ENCODE data around the gene CCDC149. TPM values are rescaled to one million over a fixed set of nuclear protein-coding genes. Genes with fewer than 3 reads are reported as not detected.
A peak's percentile ranks its signal among the peaks of the same experiment; 100 is the strongest.

CCDC149 gene
- total and polyA plus RNA-seq, 2 of the 4 experiments (the other 2 are of a cell fraction): 6.7 to 7.0 TPM

- Histone ChIP-seq H3K36me3 (ENCODE audit: control insufficient read depth, insufficient read depth, low read length) (peaks cover 3% of the 10 kb centered on the region; the same call in 1 of the 2 replicates), H3K23ac (ENCODE audit: low read depth, low read length) (no peak overlapping the region), H3K9me3 (ENCODE audit: control insufficient read depth, insufficient read depth, low read length) (peaks cover 5% of the 10 kb centered on the region), H4K5ac (ENCODE audit: low read depth, low read length) (no peak overlapping the region), H4K91ac (ENCODE audit: insufficient read depth, low read depth, low read length) (peak overlapping the region; percentile 45; the same call in 1 of the 2 replicates), H3K4me2 (ENCODE audit: low read depth, low read length) (no peak overlapping the region), H3K4me3 (ENCODE audit: insufficient read depth, low read depth, low read length) (no peak overlapping the region), H3K9me1 (ENCODE audit: insufficient read depth, low read length) (peaks cover 8% of the 10 kb centered on the region), H2BK20ac (ENCODE audit: low read depth, low read length) (peak overlapping the region; percentile 83; the same call in 1 of the 2 replicates), H3K27ac (ENCODE audit: insufficient read depth, low read length) (no peak overlapping the region), H2AK9ac (replicated peaks; ENCODE audit: low read depth, low read length, poor library complexity) (no peak overlapping the region), H3K27me3 (ENCODE audit: control insufficient read depth, insufficient read depth, low read length) (no peaks in the 10 kb centered on the region), H2BK5ac (ENCODE audit: low read depth, low read length, poor library complexity, severe bottlenecking) (no peak overlapping the region), H3K4ac (ENCODE audit: low read depth, low read length) (peak overlapping the region; percentile 78; the same call in 1 of the 2 replicates), H3K56ac (ENCODE audit: extremely low read depth, insufficient read depth, low read length) (no peak overlapping the region), H3K9ac (ENCODE audit: low read depth, low read length) (no peak overlapping the region), H3K4me1 (ENCODE audit: control insufficient read depth, insufficient read depth, low read length) (peaks cover 10% of the 10 kb centered on the region), H3K79me1 (ENCODE audit: low read depth in 1 of 2, low read length in 2 of 2) (peaks cover 0 to 5% of the 10 kb centered on the region in 2 experiments; a peak in 1 of 4 replicates), H2BK15ac (ENCODE audit: low read depth, low read length) (0 out of 3 replicates have a peak overlapping the region, but pooled peaks have one; percentile 3), H4K20me1 (ENCODE audit: insufficient read depth, low read length) (0 out of 2 replicates have a peak, but pooled peaks cover 3% of the 10 kb centered on the region), H2AK5ac (ENCODE audit: low read depth, low read length) (peak overlapping the region; percentile 37; the same call in 1 of the 2 replicates), H2AFZ (replicated peaks; ENCODE audit: low read length, poor library complexity) (no peak overlapping the region), H2BK120ac (ENCODE audit: low read depth, low read length) (peak overlapping the region; percentile 39; the same call in 1 of the 2 replicates), H3K18ac (ENCODE audit: low read depth, low read length) (no peak overlapping the region), H3K14ac (replicated peaks; ENCODE audit: low read depth, low read length) (peak overlapping the region; percentile 66), H4K8ac (ENCODE audit: low read depth in 2 of 2, low read length in 2 of 2) (no peak overlapping the region)
- no CpG with 5 or more reads among the region's 2 CpGs for WGBS, 2 experiments (ENCODE audit: extremely low coverage in 2 of 2, insufficient read length in 1 of 2)
- BruUV-seq (replicated peaks): no TSS peak
- POLR2A ChIA-PET (ENCODE audit: unreplicated experiment): no interaction called here
- dilution Hi-C loops (cut with HindIII; ENCODE audit: low sequenced_read_pairs, unreplicated experiment) (no loop called here), intact Hi-C loops (cut with micrococcal nuclease) (no loop called here), in situ Hi-C loops (cut with MboI; ENCODE audit: low sequenced_read_pairs) (no loop called here)
- no peak for TF ChIP-seq POLR2A (IDR thresholded peaks at IDR 0.05; ENCODE audit: low read depth, low read length)
- no peak for TF ChIP-seq NFE2L2 (IDR thresholded peaks at IDR 0.05; ENCODE audit: low read depth, low read length)
- no peak for TF ChIP-seq MXI1 (IDR thresholded peaks at IDR 0.05; ENCODE audit: borderline replicate concordance, low read depth, low read length)
- no peak for TF ChIP-seq RCOR1 (IDR thresholded peaks at IDR 0.05; ENCODE audit: insufficient replicate concordance, low read length)
- TF ChIP-seq CHD1 (IDR thresholded peaks at IDR 0.05; ENCODE audit: low read depth, low read length): no peak
- TF ChIP-seq BHLHE40 (IDR thresholded peaks at IDR 0.05; ENCODE audit: low read depth, low read length): no peak
- TF ChIP-seq, protein P1, sequence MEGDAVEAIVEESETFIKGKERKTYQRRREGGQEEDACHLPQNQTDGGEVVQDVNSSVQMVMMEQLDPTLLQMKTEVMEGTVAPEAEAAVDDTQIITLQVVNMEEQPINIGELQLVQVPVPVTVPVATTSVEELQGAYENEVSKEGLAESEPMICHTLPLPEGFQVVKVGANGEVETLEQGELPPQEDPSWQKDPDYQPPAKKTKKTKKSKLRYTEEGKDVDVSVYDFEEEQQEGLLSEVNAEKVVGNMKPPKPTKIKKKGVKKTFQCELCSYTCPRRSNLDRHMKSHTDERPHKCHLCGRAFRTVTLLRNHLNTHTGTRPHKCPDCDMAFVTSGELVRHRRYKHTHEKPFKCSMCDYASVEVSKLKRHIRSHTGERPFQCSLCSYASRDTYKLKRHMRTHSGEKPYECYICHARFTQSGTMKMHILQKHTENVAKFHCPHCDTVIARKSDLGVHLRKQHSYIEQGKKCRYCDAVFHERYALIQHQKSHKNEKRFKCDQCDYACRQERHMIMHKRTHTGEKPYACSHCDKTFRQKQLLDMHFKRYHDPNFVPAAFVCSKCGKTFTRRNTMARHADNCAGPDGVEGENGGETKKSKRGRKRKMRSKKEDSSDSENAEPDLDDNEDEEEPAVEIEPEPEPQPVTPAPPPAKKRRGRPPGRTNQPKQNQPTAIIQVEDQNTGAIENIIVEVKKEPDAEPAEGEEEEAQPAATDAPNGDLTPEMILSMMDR (conservative IDR thresholded peaks at IDR 0.05; ENCODE audit: low read depth, low read length): no peak
- TF ChIP-seq RFX5 (IDR thresholded peaks at IDR 0.05; ENCODE audit: low read depth, low read length): no peak
- TF ChIP-seq MAFK (IDR thresholded peaks at IDR 0.05; ENCODE audit: low read depth, low read length): no peak
- TF ChIP-seq ELK1 (IDR thresholded peaks at IDR 0.05; ENCODE audit: borderline replicate concordance, low read depth, low read length): no peak
- no peak for TF ChIP-seq SMC3 (IDR thresholded peaks at IDR 0.05; ENCODE audit: low read depth, low read length)
- no peak for TF ChIP-seq FOS (IDR thresholded peaks at IDR 0.05; ENCODE audit: low read depth, low read length)
- no peak for TF ChIP-seq MAZ (IDR thresholded peaks at IDR 0.05; ENCODE audit: borderline replicate concordance, low read depth, low read length)
- TF ChIP-seq, protein P2, sequence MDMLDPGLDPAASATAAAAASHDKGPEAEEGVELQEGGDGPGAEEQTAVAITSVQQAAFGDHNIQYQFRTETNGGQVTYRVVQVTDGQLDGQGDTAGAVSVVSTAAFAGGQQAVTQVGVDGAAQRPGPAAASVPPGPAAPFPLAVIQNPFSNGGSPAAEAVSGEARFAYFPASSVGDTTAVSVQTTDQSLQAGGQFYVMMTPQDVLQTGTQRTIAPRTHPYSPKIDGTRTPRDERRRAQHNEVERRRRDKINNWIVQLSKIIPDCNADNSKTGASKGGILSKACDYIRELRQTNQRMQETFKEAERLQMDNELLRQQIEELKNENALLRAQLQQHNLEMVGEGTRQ (IDR thresholded peaks at IDR 0.05; ENCODE audit: low read depth, low read length): no peak
- TF ChIP-seq RAD21 (IDR thresholded peaks at IDR 0.05; ENCODE audit: low read length): no peak
- TF ChIP-seq CEBPB (IDR thresholded peaks at IDR 0.05; ENCODE audit: low read depth, low read length): no peak
- ATAC-seq (ENCODE audit: low read depth) (peak; percentile 38; the same call in 1 of the 2 replicates), DNase-seq (no peak)
- CTCF ChIA-PET: no interaction called here
Observed at GRCh38 chr4:24809376-24809775, 103.5 kb downstream of the CCDC149 start.

All from IMR-90 (cell line).